Measurements from ENCODE around the gene IL12B.
"Not testable (repeated sequence)": the region's sequence is repeated elsewhere in the genome, so short reads cannot be mapped to it uniquely, and the experiment has no call there.

IL12B gene

DNA sequence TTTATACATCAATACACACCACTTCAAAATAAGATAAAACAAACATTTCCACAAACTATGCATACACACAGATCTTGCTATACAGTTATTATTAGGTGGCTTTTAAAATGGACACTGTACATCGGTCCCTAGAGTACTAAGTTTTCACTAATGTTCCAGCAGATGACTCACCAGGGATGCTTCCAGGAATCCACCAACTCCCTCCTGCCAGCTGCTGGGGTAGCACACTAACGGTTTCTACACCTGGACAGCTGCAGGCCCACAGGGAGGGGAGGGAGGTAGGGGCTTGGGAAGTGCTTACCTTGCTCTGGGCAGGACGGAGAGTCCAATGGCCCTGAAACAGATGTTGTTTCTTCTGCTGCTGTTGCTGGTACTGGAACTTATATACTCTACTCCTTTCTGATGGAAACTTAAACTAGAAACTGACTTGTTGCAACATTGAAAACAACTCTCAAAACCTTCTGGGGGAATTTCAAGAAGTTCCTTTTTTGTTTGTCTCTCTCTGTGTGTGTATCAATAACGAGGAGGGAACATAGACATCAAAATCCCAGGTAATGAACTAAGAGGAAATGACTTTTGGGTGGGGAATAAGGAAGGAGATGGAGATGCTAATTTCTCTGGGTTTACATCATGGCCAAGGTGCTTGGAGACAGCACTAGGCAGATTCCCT, at the start of gene IL12B:
Gene IL12B, minus strand, starts transcription at position 357 of the 670 bp plus-strand sequence. CDS start 3,705 bp downstream, outside the sequence.
- DNase-seq, result no peak

DNA sequence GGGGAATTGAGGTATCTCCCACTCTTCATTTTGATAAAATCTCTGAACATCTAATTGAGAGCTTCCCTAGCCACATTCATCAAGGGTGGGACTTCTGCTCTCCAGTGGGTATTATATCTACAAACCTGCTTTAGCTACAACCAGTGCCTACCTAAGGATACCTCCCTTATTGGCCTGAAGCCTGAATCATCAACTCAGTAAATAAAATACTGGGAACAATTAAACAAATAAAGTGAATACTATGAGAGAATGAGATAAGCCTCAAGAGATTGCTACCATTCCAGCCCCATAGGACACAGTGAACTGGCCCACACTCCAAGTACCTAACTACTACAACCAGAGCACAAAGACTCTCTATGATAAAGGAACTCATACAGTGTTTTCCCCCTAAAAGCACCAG, 47.4 kb upstream of the IL12B start:
- no peak for DNase-seq

DNA sequence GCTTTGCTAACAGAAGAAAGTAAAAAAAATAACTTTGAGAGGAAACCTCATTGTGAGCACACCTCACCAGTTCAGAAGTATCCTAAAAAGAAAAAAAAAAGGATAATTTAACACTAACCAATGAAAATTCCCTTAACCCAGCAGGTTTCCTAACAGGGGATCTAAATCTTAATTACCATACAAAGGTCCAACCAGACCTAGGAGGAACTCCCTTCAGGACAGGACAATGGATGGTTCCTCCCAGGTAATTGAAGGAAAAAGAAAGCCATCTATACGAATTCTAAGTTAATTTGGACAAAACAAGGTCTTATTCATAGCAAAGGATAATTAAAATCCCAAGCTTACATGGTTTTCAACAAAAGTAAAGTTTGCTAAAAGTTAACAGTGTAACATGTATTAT, 37.6 kb upstream of the IL12B start:
- not testable (repeated sequence) for DNase-seq

DNA sequence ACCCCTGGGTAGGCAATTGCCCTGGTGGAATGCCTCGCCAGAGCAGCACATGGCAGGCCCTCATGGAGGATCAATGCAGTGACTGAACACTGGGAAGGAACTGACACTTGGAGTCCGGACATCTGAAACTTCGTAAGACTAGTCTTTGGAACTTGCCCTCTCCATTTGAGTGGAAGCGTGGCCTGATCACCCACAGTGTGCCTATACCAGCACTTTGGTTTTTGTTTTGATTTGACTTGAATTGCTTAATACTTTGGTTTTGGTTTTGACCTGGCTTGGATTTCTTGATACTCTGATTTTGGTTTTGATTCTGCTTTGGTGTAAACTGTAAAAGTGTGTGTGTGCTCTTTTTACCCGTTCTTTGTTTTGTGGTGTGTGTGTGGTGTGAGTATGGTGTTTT, 36.5 kb upstream of the IL12B start:
- not testable (repeated sequence) for DNase-seq

DNA sequence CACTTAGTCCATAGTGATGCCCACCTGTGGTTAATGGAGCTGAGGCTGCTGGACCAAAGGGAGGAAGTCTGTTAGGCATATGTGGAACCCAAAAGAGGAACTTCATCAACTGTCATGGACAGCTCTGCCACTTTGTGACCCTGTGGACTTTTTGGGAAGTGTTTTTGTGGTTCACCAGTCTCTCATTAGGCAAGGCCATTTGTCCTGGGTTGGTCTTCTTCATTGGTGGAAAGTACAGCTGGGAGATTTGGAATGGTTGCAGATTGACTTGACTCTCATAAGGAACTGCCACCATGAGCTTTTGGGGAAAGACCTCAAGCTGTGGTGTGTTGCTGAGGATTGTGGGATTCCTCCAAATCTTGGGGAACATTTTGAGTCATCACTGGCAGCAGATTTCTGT, 31.9 kb upstream of the IL12B start:
- DNase-seq, result no peak

DNA sequence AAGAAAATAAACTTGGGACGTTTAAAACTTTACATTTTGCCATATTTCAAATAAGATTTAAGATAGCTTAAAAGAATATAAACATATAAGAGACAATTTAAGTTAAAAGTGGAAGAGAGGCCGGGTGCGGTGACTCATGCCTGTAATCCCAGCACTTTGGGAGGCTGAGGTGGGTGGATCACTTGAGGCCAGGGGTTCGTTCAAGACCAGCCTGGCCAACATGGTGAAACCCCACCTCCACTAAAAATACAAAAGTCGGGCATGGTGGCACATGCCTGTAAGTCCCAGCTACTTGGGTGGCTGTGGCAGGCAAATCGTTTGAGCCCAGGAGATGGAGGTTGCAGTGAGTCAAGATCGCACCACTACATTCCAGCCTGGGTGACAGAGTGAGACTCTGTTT, 29.6 kb upstream of the IL12B start:
- not testable (repeated sequence) for DNase-seq

DNA sequence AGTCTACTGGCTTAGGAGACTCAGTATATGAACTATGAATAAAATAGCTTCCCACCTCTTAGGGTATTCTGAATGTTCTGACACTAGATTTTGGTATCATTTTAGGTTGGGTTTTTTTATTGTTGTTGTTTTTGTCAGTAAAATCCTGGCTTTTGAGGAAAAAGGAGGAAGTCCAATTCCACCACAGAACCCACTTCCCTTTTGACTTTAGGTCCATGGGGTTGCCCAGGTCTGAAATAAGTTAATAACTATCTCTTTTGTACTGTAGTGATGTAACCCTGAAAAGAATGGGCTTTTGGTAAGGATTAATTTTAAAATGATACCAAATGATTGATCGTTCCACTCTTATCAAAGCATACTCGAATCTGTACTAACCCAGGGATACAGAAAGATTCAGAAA, 29.1 kb upstream of the IL12B start:
- no peak for DNase-seq

DNA sequence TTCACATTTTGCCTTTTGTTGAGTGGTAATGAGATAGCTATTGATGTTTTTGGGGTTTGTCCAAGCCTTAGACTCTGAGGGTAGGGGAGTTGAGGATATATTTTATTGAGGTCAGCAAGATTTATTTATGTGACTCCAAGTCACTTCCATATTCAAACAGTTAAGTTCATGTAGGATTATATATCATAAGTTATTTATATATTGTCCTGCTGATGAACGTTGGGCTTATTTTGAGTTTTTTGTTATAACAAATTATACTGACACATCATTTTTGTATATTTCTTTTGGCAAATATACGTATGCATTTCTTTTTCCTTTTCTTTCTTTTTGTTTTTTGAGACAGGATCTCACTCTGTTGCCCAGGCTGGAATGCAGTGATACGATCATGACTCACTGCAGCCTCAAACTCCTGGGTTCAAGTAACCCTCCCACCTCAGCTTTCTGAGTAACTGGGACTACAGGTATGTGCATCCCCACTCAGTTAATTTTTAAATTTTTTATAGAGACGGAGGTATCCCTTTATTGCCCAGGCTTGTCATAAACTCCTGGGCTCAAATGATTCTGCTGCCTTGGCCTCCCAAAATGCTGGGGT, 23.5 kb upstream of the IL12B start:
- DNase-seq, result no peak

DNA sequence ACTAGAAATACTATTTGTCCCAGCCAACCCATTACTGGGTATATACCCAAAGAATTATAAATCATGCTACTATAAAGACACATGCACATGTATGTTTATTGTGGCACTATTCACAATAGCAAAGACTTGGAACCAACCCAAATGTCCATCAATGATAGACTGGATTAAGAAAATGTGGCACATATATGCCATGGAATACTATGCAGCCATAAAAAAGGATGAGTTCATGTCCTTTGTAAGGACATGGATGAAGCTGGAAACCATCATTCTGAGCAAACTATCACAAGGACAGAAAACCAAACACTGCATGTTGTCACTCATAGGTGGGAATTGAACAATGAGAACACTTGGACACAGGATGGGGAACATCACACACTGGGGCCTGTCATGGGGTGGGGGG, 20.4 kb upstream of the IL12B start:
- not testable (repeated sequence) for DNase-seq

DNA sequence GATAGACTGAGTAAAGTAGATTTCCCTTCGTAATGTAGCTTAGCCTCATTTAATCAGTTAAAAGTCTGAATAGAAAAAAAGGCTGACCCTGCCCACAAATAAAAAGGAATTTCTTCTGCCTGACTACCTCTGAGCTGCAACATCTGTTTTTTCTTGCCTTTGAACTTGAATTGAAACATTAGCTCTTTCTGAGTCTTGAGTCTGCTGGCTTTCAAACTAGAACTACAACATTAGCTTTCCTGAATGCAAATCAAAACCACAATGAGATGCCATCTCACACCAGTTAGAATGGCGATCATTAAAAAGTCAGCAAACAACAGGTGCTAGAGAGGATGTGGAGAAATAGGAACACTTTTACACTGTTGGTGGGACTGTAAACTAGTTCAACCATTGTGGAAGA, 19.9 kb upstream of the IL12B start:
- not testable (repeated sequence) for DNase-seq

DNA sequence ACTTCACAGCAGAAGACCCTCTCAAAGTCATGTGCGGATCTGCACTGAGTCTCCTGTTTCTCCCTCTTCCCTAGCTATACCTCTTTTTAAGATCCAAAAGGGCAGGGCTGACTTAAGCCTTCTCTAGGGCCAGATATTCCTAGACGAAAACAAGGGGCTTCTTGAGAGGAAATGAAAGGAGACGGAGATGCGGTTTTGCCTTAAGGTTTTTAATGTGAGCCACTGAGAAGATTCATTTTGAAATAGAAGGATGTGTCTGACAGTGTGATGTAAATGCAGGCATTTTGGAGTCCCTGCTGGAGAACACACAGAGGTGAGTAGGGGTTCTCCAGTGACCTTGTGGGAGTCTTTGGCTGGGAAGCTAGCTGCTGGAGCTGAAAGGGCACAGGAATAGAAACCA, 15.6 kb upstream of the IL12B start:
- DNase-seq, result no peak

DNA sequence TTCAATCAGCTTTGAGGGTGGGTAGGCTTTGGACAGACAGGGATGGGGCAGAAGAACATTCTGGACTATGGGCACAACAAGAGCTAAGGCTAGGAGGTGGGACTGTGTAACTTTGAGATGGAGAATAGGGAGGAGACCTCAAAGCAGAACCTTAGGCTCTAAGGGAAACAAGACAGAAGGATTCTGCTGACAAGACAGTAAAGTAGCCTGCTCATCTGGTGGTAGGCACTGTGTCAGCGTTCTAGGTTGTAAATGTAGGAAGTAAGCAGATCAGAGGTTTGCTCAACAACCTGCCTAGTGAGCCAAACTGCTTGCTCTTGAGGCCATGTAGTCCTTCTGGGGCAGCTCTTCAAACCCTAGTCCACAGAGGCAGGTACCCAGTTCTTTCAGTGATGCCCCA, 15.0 kb upstream of the IL12B start:
- no peak for DNase-seq

DNA sequence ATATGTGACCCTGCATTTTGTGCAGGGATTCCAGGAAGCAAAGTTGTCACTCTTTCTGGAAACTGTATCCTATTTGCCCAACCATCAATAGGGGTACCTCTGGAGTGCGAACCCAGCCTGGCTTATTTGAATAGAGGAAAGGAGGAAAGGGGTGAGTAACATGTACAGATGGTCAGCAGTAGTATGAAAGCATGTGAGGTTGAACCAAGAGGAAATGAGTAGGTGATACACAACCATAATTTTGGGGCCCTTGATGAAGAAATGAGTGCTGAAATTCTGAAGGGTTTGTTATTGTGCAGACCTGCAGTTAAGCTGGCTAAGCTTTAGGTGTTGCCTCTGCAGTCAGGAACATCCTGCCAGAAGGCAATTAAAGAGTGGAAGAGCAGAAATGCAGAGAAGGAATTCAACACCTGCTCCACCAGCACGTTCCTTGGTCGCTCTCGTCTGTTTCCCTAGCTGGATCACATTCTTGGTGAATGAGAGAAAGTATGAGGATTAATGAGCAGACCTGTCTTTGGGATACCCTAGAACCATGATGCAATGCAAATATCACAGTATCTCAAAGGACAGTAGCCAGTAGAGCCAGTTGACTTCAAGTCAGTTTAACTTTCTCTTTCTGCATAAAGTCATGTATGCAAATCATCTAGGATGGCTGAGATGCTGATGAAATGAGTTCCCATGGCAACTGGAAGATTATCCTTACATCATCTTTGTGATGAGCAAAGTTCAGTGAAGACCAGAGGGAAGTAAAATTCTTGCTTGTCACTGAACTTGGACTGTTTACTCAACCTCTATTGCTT, 13.2 kb upstream of the IL12B start:
- DNase-seq, result no peak

DNA sequence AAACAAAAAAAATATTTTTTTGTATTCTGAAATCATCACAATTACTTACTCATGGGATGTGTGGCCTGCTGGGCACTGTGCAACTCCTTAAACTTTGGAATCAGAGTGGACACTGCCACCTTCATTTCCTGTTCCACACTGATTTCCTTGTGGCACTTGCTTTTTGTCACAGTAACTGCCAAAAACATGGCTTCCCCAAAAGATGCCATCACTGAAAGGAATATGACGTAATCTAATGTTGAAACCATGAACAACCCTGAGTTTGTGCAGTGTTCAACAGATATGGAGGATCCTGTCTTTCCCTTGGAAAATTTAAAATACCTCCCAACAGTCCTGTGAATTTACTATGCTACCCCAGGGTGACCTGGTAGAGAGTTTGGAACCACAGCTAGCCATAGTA, 12.6 kb upstream of the IL12B start:
- no peak for DNase-seq

DNA sequence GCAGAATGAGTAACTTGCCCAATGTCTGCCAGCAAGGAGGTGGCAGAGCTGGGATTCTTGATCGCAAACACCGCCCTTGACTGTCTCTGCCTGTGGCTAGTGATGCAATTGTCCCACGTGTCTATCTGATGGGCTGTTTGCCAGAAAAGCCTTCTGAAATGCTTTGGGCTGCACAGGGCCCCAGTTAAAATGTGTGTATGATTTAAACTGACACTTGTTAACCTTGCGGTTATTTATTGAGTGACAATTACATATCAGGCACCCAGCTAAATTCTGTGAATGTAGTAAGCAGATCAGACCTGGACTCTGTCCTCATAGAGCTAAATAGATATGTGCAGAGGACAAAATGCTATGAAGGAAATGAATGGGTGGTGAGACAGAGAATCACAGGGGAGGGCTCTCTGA, 11.6 kb upstream of the IL12B start:
- DNase-seq, result peak; percentile 41

DNA sequence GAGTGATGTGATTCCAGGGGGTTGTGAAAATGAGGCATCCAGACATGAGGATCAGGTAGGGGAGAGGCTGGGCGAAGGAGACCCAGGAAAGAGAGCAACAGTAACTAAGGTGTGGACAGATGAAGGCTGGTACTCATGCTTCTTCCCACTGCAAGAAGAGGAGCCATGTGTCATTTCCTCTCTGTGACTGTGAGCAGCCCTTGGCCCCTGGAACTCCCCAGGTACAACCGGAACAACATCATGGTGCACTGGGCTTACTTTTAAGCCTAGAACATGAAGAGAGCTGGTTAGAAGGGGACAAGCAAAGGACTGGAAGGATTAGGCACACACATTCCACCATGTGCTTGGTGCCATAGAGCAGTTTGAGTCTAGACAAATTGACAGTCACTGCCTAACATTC, 10.9 kb upstream of the IL12B start:
- no peak for DNase-seq

DNA sequence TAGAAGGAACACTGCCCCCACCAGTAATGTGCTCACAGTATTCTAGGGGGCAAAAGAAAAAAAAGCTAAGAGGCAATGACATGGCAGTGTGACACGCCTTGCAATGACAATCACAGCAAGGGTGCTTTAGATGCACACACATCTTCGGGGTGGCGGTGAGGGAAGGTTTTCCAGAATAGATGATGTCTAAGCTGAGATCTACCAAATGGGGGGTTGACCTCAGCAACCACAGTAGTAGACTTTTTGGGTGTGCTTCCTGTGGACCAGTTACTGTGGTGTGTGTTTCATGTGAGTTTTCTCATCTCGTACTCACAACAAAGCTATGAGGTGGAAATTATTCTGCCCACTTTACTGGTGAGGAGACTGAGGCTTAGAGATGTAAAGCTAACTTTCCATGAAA, 10.2 kb upstream of the IL12B start:
- DNase-seq, result no peak

DNA sequence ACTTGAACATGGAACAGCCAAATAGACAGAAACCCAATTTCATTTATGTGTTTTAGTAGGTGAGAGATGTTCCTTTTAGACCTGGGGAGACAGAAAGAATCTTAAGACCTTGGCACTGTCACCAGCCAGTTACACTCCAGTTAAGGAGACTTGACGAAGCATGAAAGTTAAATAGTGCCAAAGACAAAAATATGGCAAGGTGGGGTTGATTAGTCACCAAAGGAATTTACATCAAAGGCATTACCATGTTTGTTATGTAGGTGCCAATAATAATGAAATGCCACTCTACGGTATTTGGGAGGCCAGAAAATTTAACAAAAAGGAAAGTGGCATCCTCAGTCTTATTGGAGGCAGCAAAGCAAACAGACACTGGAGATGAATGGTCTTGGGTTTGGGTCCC, 9.2 kb upstream of the IL12B start:
- DNase-seq, result no peak

DNA sequence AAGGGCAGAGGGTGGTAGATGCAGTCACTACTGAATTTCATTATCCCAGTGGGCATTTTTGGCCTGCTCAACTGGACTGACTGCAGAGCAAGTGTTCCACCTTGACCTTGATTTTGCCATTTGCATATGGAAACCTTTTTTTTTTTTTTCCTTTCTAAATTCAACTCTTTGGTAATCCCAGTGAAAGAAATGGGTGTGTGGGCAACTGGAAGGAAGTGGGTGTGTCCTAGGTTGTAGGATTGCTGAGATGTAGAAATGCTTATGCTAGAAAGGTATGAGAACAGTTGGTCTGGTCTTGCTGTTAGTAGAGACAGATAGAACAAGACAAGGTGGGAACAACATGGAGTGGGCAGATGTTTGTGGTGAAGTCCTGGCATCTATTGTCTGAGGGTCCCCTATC, 7.8 kb upstream of the IL12B start:
- DNase-seq, result no peak

DNA sequence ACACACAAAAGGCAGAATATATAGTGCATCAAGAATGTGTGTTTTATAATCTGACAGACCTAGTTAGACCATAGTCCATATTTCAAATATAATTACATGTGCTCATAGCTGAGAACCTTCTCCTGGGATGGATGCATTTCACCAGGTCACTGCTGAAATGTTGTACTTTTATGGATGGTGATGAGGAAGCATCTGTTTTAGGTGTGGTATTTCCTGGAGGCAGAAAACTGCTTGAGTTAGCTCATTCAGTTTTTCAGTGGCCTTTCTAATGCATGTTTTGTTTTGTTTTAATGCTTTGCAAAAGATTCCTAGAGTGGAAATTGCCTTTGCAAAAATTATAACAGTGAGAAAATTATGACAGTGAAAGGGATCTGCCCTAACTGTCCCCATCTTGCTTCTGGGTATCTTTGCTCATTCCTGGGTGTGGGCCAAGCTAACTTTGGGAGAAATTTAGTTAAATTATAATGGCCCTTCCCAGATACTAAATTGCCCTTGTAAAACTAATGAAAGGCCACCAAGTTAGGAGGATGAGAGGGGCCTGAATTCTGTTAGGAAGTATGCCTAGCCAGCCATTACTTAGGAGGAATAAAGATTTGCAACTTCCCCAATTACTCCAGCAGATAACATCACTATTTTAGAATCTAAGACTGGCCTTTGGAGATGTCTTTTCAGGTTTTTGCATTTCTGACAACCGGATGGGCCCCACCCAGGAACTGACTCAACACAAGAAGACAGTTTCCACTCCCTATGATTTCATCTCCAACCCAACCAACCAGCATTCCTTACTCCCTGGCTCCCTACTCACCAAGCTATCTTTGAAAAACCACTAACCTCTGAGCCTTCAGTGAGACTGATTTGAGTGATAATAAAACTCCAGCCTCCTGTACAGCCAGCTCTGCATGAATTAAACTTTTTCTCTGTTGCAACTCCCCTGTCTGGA, 7.0 kb upstream of the IL12B start:
- DNase-seq, result no peak

DNA sequence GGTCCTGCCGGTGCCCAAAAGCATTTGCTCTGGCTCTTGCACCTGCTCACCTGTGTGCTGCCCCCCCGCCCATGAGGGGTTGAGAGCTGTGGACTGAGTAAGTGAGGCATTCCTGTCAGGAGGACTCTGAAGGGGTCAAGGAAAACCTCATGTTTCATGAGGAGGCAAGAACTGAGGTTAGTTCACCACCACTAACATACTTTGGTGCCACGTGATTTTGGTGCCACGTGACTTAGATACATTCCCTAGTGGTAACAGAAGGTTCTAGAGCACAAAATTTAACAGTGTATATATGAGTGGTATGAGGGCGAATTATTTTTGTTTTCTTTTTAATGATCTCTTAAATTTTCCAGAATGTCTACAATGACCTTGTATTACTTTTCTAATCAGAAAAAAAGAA, 6.3 kb upstream of the IL12B start:
- no peak for DNase-seq

DNA sequence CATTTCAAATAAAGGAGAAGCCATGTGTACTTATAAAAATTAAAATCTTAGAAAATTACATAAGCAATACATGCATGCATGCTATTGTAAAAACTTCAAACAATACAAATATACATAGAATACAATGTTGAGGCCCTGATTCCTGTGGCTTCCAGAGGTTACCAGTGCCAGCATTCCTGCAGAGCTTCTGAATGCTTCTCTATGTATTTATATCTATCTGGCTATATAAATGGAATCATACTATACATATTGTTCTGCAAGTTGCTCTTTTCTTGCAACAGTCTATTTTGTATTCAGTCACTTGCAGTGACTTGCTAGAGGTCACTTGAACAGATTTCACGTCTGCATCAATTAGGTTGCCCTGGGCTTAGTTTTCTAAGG, 3.2 kb upstream of the IL12B start:
- DNase-seq, result no peak

Measured in femur (tissue), 1 donor.